ENCODE measurements around the gene ORAI3.

The ORAI3 gene

DNA sequence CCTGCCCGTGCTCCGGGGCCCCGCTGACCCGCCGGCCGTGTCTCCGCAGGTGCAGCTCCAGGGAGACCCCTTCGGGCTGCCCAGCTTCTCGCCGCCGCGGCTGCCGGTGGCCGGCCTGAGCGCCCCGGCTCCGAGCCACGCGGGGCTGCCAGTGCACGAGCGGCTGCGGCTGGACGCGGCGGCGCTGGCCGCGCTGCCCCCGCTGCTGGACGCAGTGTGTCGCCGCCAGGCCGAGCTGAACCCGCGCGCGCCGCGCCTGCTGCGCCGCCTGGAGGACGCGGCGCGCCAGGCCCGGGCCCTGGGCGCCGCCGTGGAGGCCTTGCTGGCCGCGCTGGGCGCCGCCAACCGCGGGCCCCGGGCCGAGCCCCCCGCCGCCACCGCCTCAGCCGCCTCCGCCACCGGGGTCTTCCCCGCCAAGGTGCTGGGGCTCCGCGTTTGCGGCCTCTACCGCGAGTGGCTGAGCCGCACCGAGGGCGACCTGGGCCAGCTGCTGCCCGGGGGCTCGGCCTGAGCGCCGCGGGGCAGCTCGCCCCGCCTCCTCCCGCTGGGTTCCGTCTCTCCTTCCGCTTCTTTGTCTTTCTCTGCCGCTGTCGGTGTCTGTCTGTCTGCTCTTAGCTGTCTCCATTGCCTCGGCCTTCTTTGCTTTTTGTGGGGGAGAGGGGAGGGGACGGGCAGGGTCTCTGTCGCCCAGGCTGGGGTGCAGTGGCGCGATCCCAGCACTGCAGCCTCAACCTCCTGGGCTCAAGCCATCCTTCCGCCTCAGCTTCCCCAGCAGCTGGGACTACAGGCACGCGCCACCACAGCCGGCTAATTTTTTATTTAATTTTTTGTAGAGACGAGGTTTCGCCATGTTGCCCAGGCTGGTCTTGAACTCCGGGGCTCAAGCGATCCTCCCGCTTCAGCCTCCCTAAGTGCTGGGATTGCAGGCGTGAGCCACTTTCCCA lies 46.6 kb upstream of the ORAI3 start (continued):
- TF ChIP-seq HOXA7 (CRISPR knock-in tag; IDR thresholded peaks at IDR 0.05; ENCODE audit: borderline replicate concordance) (no peak), ZFP37 (tag by site-specific recombination; IDR thresholded peaks at IDR 0.05) (no peak), ZNF654 (tag by site-specific recombination; IDR thresholded peaks at IDR 0.05; ENCODE audit: low read depth) (no peak), ZNF175 (tag by site-specific recombination; IDR thresholded peaks at IDR 0.05) (no peak), ZNF529 (tag by site-specific recombination; IDR thresholded peaks at IDR 0.05; ENCODE audit: insufficient replicate concordance) (no peak), ZNF394 (tag by site-specific recombination; IDR thresholded peaks at IDR 0.05; ENCODE audit: borderline replicate concordance) (no peak; the same call in 1 of the 2 replicates), ZEB2 (tag by site-specific recombination; IDR thresholded peaks at IDR 0.05) (0 out of 2 replicates have a peak, but pooled peaks have one; percentile 22), ZBTB20 (tag by site-specific recombination; IDR thresholded peaks at IDR 0.05) (no peak), ZNF555 (tag by site-specific recombination; conservative IDR thresholded peaks at IDR 0.05) (no peak), ZNF169 (tag by site-specific recombination; IDR thresholded peaks at IDR 0.05) (no peak), ZNF221 (tag by site-specific recombination; IDR thresholded peaks at IDR 0.05; ENCODE audit: borderline replicate concordance) (no peak), SETDB1 (IDR thresholded peaks at IDR 0.05; ENCODE audit: insufficient read length, low read length) (no peak), ZNF530 (tag by site-specific recombination; IDR thresholded peaks at IDR 0.05; ENCODE audit: low read depth) (no peak), ZNF404 (tag by site-specific recombination; IDR thresholded peaks at IDR 0.05) (no peak), SP2 (tag by site-specific recombination; IDR thresholded peaks at IDR 0.05) (no peak; the same call in 1 of the 2 replicates), ZNF843 (tag by site-specific recombination; IDR thresholded peaks at IDR 0.05) (no peak), ZNF423 (tag by site-specific recombination; IDR thresholded peaks at IDR 0.05) (no peak), WT1 (tag by site-specific recombination; IDR thresholded peaks at IDR 0.05) (no peak), ZIC2 (tag by site-specific recombination; IDR thresholded peaks at IDR 0.05) (peak; percentile 88), EGR2 (tag by site-specific recombination; IDR thresholded peaks at IDR 0.05; ENCODE audit: low read depth) (no peak)
- TF ChIP-seq, protein P1, sequence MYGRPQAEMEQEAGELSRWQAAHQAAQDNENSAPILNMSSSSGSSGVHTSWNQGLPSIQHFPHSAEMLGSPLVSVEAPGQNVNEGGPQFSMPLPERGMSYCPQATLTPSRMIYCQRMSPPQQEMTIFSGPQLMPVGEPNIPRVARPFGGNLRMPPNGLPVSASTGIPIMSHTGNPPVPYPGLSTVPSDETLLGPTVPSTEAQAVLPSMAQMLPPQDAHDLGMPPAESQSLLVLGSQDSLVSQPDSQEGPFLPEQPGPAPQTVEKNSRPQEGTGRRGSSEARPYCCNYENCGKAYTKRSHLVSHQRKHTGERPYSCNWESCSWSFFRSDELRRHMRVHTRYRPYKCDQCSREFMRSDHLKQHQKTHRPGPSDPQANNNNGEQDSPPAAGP (tag by site-specific recombination; IDR thresholded peaks at IDR 0.05) = peak; percentile 67
- TF ChIP-seq, protein P2, sequence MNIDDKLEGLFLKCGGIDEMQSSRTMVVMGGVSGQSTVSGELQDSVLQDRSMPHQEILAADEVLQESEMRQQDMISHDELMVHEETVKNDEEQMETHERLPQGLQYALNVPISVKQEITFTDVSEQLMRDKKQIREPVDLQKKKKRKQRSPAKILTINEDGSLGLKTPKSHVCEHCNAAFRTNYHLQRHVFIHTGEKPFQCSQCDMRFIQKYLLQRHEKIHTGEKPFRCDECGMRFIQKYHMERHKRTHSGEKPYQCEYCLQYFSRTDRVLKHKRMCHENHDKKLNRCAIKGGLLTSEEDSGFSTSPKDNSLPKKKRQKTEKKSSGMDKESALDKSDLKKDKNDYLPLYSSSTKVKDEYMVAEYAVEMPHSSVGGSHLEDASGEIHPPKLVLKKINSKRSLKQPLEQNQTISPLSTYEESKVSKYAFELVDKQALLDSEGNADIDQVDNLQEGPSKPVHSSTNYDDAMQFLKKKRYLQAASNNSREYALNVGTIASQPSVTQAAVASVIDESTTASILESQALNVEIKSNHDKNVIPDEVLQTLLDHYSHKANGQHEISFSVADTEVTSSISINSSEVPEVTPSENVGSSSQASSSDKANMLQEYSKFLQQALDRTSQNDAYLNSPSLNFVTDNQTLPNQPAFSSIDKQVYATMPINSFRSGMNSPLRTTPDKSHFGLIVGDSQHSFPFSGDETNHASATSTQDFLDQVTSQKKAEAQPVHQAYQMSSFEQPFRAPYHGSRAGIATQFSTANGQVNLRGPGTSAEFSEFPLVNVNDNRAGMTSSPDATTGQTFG (tag by site-specific recombination; IDR thresholded peaks at IDR 0.05; ENCODE audit: borderline replicate concordance) = no peak
- TF ChIP-seq, protein P3, sequence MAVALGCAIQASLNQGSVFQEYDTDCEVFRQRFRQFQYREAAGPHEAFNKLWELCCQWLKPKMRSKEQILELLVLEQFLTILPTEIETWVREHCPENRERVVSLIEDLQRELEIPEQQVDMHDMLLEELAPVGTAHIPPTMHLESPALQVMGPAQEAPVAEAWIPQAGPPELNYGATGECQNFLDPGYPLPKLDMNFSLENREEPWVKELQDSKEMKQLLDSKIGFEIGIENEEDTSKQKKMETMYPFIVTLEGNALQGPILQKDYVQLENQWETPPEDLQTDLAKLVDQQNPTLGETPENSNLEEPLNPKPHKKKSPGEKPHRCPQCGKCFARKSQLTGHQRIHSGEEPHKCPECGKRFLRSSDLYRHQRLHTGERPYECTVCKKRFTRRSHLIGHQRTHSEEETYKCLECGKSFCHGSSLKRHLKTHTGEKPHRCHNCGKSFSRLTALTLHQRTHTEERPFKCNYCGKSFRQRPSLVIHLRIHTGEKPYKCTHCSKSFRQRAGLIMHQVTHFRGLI (tag by site-specific recombination; IDR thresholded peaks at IDR 0.05) = no peak
- TF ChIP-seq, protein P4, sequence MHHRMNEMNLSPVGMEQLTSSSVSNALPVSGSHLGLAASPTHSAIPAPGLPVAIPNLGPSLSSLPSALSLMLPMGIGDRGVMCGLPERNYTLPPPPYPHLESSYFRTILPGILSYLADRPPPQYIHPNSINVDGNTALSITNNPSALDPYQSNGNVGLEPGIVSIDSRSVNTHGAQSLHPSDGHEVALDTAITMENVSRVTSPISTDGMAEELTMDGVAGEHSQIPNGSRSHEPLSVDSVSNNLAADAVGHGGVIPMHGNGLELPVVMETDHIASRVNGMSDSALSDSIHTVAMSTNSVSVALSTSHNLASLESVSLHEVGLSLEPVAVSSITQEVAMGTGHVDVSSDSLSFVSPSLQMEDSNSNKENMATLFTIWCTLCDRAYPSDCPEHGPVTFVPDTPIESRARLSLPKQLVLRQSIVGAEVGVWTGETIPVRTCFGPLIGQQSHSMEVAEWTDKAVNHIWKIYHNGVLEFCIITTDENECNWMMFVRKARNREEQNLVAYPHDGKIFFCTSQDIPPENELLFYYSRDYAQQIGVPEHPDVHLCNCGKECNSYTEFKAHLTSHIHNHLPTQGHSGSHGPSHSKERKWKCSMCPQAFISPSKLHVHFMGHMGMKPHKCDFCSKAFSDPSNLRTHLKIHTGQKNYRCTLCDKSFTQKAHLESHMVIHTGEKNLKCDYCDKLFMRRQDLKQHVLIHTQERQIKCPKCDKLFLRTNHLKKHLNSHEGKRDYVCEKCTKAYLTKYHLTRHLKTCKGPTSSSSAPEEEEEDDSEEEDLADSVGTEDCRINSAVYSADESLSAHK (tag by site-specific recombination; IDR thresholded peaks at IDR 0.05) = no peak
- TF ChIP-seq, protein P5, sequence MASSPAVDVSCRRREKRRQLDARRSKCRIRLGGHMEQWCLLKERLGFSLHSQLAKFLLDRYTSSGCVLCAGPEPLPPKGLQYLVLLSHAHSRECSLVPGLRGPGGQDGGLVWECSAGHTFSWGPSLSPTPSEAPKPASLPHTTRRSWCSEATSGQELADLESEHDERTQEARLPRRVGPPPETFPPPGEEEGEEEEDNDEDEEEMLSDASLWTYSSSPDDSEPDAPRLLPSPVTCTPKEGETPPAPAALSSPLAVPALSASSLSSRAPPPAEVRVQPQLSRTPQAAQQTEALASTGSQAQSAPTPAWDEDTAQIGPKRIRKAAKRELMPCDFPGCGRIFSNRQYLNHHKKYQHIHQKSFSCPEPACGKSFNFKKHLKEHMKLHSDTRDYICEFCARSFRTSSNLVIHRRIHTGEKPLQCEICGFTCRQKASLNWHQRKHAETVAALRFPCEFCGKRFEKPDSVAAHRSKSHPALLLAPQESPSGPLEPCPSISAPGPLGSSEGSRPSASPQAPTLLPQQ (tag by site-specific recombination; IDR thresholded peaks at IDR 0.05) = peak; percentile 24; the same call in 1 of the 2 replicates
- TF ChIP-seq, protein P6, sequence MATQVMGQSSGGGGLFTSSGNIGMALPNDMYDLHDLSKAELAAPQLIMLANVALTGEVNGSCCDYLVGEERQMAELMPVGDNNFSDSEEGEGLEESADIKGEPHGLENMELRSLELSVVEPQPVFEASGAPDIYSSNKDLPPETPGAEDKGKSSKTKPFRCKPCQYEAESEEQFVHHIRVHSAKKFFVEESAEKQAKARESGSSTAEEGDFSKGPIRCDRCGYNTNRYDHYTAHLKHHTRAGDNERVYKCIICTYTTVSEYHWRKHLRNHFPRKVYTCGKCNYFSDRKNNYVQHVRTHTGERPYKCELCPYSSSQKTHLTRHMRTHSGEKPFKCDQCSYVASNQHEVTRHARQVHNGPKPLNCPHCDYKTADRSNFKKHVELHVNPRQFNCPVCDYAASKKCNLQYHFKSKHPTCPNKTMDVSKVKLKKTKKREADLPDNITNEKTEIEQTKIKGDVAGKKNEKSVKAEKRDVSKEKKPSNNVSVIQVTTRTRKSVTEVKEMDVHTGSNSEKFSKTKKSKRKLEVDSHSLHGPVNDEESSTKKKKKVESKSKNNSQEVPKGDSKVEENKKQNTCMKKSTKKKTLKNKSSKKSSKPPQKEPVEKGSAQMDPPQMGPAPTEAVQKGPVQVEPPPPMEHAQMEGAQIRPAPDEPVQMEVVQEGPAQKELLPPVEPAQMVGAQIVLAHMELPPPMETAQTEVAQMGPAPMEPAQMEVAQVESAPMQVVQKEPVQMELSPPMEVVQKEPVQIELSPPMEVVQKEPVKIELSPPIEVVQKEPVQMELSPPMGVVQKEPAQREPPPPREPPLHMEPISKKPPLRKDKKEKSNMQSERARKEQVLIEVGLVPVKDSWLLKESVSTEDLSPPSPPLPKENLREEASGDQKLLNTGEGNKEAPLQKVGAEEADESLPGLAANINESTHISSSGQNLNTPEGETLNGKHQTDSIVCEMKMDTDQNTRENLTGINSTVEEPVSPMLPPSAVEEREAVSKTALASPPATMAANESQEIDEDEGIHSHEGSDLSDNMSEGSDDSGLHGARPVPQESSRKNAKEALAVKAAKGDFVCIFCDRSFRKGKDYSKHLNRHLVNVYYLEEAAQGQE (tag by site-specific recombination; IDR thresholded peaks at IDR 0.05) = no peak
